ENCODE measurements around the gene STPG1. TPM values are rescaled to one million over a fixed set of nuclear protein-coding genes. Genes with fewer than 3 reads are reported as not detected.

STPG1 gene
- total and polyA plus RNA-seq, 4 donors: 8.1 to 13.1 (median 10.9) TPM

DNA sequence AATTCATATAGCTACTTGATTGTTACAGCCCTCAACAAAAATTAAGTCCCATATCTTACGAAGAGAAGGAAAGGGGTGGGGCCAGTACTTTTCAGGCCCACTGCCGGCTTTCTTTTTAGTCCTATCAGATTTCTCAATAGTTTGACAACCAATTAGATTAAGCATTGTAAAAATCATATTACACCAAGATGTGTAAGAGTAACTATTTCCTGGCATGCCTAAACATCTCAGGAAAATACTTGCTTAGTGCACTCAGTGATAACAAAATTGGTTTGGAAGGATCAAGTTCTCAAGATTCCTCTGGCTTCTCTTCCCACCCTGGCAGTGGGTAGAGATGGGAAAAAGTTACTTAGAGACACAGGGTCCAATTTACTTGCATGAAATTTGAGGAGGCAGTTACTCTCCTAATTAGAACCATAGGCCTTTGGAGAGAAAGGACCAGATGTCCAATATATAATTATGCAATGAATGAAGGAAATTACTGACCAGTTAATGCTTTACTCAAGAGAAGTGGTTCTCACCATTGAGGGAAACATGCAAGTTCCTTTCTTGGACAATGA is 30.1 kb downstream of the STPG1 start:
- no peaks in the 10 kb centered on the region for H3K9me3 ChIP-seq (ENCODE audit: control insufficient read depth, insufficient read depth, low read length)
- no CpG with 5 or more reads among the region's 2 CpGs for WGBS (ENCODE audit: insufficient coverage)
- no peaks in the 10 kb centered on the region for H3K27me3 ChIP-seq (ENCODE audit: control insufficient read depth, insufficient read depth, low read length)
- DNase-seq (ENCODE audit: low read depth in 4 of 6, low spot score in 6 of 6): no peak
- peaks cover 9% of the 10 kb centered on the region for H3K4me1 ChIP-seq (ENCODE audit: control insufficient read depth, insufficient read depth, low read length)
- H3K27ac ChIP-seq (ENCODE audit: low read depth, low read length): no peak overlapping the region
- no peaks in the 10 kb centered on the region for H3K36me3 ChIP-seq (ENCODE audit: control insufficient read depth, insufficient read depth, low read length)
- H3K4me3 ChIP-seq (ENCODE audit: low read depth, low read length): no peak overlapping the region

DNA sequence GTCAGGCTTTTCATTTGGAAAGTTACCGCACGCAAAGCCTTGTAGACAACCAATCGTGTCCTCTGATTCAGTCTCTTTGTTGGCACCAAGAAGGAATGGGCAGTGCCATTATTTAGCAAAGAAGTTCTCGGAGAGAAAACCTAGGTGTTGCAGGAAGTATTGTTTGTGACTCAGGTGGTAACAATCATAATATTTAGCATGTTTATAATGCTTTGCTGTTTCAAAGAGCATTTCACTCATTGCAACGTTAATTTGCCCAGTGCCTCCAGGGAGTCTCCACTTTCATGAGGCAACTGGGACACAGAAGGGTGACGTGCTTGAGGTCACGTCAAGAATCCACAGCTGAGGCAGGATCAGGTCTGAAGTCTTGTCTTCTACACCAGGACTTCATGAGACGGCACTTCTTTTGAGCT is 31.4 kb downstream of the STPG1 start:
- 94% methylated on average over 7 of the region's 8 CpGs for WGBS (ENCODE audit: insufficient coverage)
- no peak overlapping the region for H3K27ac ChIP-seq (ENCODE audit: low read depth, low read length)
- H3K9me3 ChIP-seq (ENCODE audit: control insufficient read depth, insufficient read depth, low read length): no peaks in the 10 kb centered on the region
- no peak for DNase-seq (ENCODE audit: low read depth in 4 of 6, low spot score in 6 of 6)
- no peaks in the 10 kb centered on the region for H3K27me3 ChIP-seq (ENCODE audit: control insufficient read depth, insufficient read depth, low read length)
- H3K36me3 ChIP-seq (ENCODE audit: control insufficient read depth, insufficient read depth, low read length): no peaks in the 10 kb centered on the region
- peaks cover 9% of the 10 kb centered on the region for H3K4me1 ChIP-seq (ENCODE audit: control insufficient read depth, insufficient read depth, low read length)
- H3K4me3 ChIP-seq (ENCODE audit: low read depth, low read length): no peak overlapping the region

DNA sequence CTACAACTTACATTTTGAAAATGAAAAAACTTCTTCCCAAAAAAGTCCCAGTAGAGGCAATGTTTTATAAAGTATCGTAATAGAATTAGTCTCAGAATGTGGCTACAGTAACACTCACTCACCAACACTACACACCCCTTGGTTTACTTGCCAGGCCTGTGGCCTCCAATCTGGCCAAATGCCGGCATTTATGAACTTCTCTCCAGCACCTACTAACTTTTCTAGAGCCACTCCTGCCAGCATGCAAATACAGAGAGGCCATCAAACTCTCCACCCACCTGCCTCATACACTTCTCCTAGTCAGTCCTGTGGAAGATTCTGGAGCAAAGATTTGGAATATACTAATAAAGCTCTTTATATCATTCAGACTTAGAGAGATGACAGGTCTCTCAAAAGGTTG is 32.3 kb downstream of the STPG1 start:
- Histone ChIP-seq H3K36me3 (ENCODE audit: control insufficient read depth, insufficient read depth, low read length) (no peaks in the 10 kb centered on the region), H3K4me3 (ENCODE audit: low read depth, low read length) (no peak overlapping the region), H3K27ac (ENCODE audit: low read depth, low read length) (no peak overlapping the region), H3K27me3 (ENCODE audit: control insufficient read depth, insufficient read depth, low read length) (no peaks in the 10 kb centered on the region), H3K4me1 (ENCODE audit: control insufficient read depth, insufficient read depth, low read length) (peaks cover 2% of the 10 kb centered on the region), H3K9me3 (ENCODE audit: control insufficient read depth, insufficient read depth, low read length) (no peaks in the 10 kb centered on the region)
- 100% methylated on average over 1 of the region's 2 CpGs for WGBS (ENCODE audit: insufficient coverage)
- DNase-seq (ENCODE audit: low read depth in 4 of 6, low spot score in 6 of 6): no peak

DNA sequence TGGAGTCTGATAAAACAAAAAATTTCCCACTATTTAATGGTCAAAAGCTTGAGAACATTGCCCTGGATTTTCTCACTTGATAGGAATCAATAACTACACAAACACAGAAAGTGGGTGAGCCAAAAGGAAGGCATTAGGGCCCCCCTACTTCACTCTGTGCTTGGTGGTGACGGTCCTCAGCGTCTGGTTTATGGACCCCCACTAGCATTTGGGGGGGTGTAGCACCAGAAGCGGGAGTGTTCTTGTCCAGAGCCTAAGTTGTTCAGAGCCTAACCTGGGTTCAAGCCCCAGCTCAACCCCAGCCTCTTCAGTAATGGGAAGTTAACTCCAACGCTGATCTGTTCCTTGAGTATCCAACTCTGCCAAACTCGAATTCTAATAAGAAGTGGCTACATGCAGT is 33.1 kb downstream of the STPG1 start:
- Histone ChIP-seq H3K4me1 (ENCODE audit: control insufficient read depth, insufficient read depth, low read length) (no peaks in the 10 kb centered on the region), H3K9me3 (ENCODE audit: control insufficient read depth, insufficient read depth, low read length) (no peaks in the 10 kb centered on the region), H3K27ac (ENCODE audit: low read depth, low read length) (no peak overlapping the region), H3K27me3 (ENCODE audit: control insufficient read depth, insufficient read depth, low read length) (no peaks in the 10 kb centered on the region), H3K36me3 (ENCODE audit: control insufficient read depth, insufficient read depth, low read length) (no peaks in the 10 kb centered on the region), H3K4me3 (ENCODE audit: low read depth, low read length) (no peak overlapping the region)
- 83% methylated on average over 2 of the region's 5 CpGs for WGBS (ENCODE audit: insufficient coverage)
- DNase-seq (ENCODE audit: low read depth in 4 of 6, low spot score in 6 of 6): no peak

DNA sequence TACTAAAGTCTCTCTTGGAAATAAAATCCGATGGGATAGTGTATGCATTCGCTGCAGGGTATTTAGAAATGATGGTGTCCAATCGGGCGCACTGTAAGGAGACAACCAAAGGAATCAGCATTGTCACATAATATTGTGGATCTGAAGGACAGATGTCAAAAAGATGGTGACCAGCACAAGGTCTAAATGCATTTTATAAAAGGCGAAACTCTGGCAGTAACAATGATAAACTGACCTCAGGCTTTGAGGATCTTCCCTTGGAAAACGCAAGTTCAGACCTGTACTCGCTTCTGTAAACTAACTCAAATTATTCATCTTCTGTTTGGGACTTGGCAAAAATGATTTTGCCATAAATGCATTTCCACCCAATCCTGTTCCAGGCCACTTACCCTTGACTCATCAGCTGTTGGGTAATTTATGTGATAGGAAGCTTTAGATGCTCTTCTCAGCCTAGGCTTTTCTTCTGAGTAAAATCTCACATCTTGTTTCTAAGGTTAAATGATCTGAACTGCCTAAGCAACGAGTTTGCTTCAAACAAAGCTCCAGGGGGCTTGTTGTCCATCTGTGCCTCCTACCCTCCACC is 33.8 kb downstream of the STPG1 start:
- no peaks in the 10 kb centered on the region for H3K9me3 ChIP-seq (ENCODE audit: control insufficient read depth, insufficient read depth, low read length)
- no peak for DNase-seq (ENCODE audit: low read depth in 4 of 6, low spot score in 6 of 6)
- no peak overlapping the region for H3K27ac ChIP-seq (ENCODE audit: low read depth, low read length)
- no peaks in the 10 kb centered on the region for H3K27me3 ChIP-seq (ENCODE audit: control insufficient read depth, insufficient read depth, low read length)
- no peaks in the 10 kb centered on the region for H3K36me3 ChIP-seq (ENCODE audit: control insufficient read depth, insufficient read depth, low read length)
- H3K4me1 ChIP-seq (ENCODE audit: control insufficient read depth, insufficient read depth, low read length): no peaks in the 10 kb centered on the region
- H3K4me3 ChIP-seq (ENCODE audit: low read depth, low read length): no peak overlapping the region
- 82% methylated on average over 7 of the region's 8 CpGs for WGBS (ENCODE audit: insufficient coverage)

DNA sequence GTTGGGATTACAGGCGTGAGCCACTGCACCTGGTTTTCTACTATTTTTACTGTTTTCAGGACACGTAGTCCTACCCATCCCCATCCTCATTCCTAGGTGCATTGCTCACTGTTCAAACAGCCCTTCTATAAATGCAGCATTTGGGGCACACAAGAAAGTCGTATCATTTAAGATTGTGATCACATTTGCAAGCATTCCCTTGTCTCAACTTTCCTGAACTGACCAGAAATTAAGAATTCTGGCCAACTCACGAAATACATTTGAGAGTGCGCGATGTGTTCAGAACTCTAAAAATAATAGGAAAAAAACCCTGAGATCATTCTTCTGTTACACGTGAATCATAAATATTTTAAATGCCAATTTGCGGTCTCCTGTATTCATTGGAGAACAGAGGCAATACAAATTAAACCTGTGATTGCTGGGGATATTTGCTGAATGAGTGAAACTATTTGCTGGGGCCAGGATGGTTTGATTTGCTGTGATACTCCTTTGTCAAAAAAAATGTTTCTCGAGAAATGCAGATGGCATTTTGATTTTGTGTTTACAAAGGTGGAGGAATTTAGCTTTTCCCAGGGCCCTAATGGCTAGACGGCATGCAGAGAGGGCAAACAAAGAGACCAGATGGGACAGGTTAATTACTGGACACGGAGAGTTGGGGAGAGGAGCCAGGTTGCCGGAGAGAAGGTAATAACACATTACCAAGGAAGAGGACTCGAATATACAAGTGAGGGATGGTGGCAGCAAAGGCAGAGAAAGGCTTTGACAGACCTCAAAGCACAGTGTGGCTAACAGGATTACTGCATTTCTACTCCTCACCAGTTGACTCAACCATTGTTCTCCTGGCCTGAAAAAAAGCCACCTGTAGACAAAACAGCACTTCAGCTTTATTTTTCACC is 38.4 kb downstream of the STPG1 start:
- peaks cover 3% of the 10 kb centered on the region for H3K36me3 ChIP-seq (ENCODE audit: control insufficient read depth, insufficient read depth, low read length)
- no peaks in the 10 kb centered on the region for H3K4me1 ChIP-seq (ENCODE audit: control insufficient read depth, insufficient read depth, low read length)
- no peaks in the 10 kb centered on the region for H3K9me3 ChIP-seq (ENCODE audit: control insufficient read depth, insufficient read depth, low read length)
- no peak overlapping the region for H3K4me3 ChIP-seq (ENCODE audit: low read depth, low read length)
- 61% methylated on average over 12 of the region's 13 CpGs for WGBS (ENCODE audit: insufficient coverage)
- no peak overlapping the region for H3K27ac ChIP-seq (ENCODE audit: low read depth, low read length)
- H3K27me3 ChIP-seq (ENCODE audit: control insufficient read depth, insufficient read depth, low read length): no peaks in the 10 kb centered on the region
- DNase-seq (ENCODE audit: low read depth in 4 of 6, low spot score in 6 of 6): peak in 1 of 6 donors; percentile 32

DNA sequence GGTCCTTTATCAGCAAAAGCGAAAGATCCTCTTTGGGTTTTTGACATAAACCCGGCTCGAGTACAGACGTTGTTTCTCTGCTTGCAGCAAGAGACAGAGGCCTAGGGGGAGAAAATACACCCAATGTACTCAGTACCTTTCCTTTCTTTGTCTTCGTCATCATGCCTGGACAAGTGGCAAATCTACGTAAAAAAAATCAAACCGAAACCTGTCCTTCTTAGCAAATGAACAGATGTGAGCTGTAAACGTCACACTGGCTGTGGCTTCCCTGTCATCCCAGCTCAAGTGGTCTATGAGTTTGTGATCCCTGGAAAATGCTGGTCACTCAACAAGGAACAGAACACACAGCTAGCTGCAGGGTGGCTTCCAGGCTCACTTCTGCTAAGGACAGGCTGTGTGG is 39.9 kb downstream of the STPG1 start:
- H3K4me3 ChIP-seq (ENCODE audit: low read depth, low read length): no peak overlapping the region
- no peak for DNase-seq (ENCODE audit: low read depth in 4 of 6, low spot score in 6 of 6)
- H3K27ac ChIP-seq (ENCODE audit: low read depth, low read length): no peak overlapping the region
- no peaks in the 10 kb centered on the region for H3K4me1 ChIP-seq (ENCODE audit: control insufficient read depth, insufficient read depth, low read length)
- H3K9me3 ChIP-seq (ENCODE audit: control insufficient read depth, insufficient read depth, low read length): no peaks in the 10 kb centered on the region
- H3K36me3 ChIP-seq (ENCODE audit: control insufficient read depth, insufficient read depth, low read length): peaks cover 3% of the 10 kb centered on the region
- WGBS (ENCODE audit: insufficient coverage): 92% methylated on average over 7 of the region's 8 CpGs
- H3K27me3 ChIP-seq (ENCODE audit: control insufficient read depth, insufficient read depth, low read length): no peaks in the 10 kb centered on the region

DNA sequence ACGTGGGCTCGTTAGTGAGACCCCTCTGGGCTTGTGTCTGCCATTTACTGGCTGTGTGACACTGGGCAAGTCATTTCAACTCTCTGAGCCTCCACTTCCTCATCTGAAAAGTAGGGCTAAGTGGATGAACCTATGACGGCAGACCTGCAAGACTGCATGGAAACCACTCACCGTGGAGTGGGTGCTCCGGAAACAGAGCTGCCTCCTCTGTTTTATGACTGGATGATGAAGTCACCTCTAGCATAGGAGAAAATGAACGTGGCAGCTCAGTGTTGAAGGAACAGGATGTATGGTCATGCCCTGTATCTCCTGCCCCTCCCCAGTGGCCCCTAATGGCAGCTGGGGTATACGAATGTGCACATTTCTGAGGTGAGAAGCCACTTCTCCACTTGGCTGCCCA is 40.5 kb downstream of the STPG1 start:
- DNase-seq (ENCODE audit: low read depth in 4 of 6, low spot score in 6 of 6): no peak
- Histone ChIP-seq H3K36me3 (ENCODE audit: control insufficient read depth, insufficient read depth, low read length) (peaks cover 3% of the 10 kb centered on the region), H3K4me3 (ENCODE audit: low read depth, low read length) (no peak overlapping the region), H3K27ac (ENCODE audit: low read depth, low read length) (no peak overlapping the region), H3K9me3 (ENCODE audit: control insufficient read depth, insufficient read depth, low read length) (no peaks in the 10 kb centered on the region), H3K4me1 (ENCODE audit: control insufficient read depth, insufficient read depth, low read length) (no peaks in the 10 kb centered on the region), H3K27me3 (ENCODE audit: control insufficient read depth, insufficient read depth, low read length) (no peaks in the 10 kb centered on the region)
- 92% methylated on average over 6 of the region's 7 CpGs for WGBS (ENCODE audit: insufficient coverage)

DNA sequence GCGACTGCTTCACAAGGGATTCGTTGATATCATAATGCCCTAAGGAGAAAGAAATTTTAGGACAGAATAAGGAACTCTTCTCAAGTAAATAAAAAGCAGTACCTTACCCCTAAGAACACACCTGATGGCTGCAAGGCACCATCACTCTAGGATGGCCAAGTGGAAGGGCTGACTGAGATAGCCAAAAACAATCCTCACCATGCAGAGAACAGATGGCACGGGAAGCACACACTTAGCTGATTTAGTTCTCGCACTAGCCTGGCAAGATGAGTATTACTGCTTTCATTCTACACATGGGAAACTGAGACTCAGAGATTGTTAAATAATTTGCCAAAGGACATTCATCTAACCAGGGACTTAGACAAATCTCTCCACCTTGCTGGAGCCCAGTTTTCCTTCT is 43.8 kb downstream of the STPG1 start:
- H3K4me3 ChIP-seq (ENCODE audit: low read depth, low read length): no peak overlapping the region
- H3K27ac ChIP-seq (ENCODE audit: low read depth, low read length): no peak overlapping the region
- H3K27me3 ChIP-seq (ENCODE audit: control insufficient read depth, insufficient read depth, low read length): no peaks in the 10 kb centered on the region
- H3K4me1 ChIP-seq (ENCODE audit: control insufficient read depth, insufficient read depth, low read length): peaks cover 8% of the 10 kb centered on the region
- 100% methylated on average over 1 of the region's 4 CpGs for WGBS (ENCODE audit: insufficient coverage)
- no peaks in the 10 kb centered on the region for H3K9me3 ChIP-seq (ENCODE audit: control insufficient read depth, insufficient read depth, low read length)
- DNase-seq (ENCODE audit: low read depth in 4 of 6, low spot score in 6 of 6): no peak
- peaks cover 3% of the 10 kb centered on the region for H3K36me3 ChIP-seq (ENCODE audit: control insufficient read depth, insufficient read depth, low read length)

DNA sequence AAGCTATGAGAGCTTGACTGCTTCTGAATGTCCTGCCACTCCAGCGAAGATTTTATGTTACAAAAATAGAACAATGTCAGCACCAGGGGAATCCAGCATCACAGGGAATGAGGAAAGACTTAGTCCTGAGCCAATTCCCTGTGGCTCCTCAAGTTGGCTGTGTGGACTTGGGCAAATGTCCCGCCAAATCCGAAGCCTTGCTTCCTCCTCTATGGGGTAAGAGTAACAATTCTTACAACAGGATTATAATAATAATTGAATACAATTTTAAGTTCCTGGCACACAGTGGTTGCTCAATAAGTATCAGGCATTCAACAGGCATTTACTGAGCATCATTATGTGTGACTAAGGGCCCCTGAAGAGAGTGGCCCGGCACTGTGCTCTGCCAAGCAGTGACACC is 44.4 kb downstream of the STPG1 start:
- Histone ChIP-seq H3K9me3 (ENCODE audit: control insufficient read depth, insufficient read depth, low read length) (no peaks in the 10 kb centered on the region), H3K4me1 (ENCODE audit: control insufficient read depth, insufficient read depth, low read length) (peaks cover 14% of the 10 kb centered on the region), H3K27ac (ENCODE audit: low read depth, low read length) (no peak overlapping the region), H3K4me3 (ENCODE audit: low read depth, low read length) (no peak overlapping the region), H3K27me3 (ENCODE audit: control insufficient read depth, insufficient read depth, low read length) (no peaks in the 10 kb centered on the region), H3K36me3 (ENCODE audit: control insufficient read depth, insufficient read depth, low read length) (peaks cover 3% of the 10 kb centered on the region)
- DNase-seq (ENCODE audit: low read depth in 4 of 6, low spot score in 6 of 6): no peak
- WGBS (ENCODE audit: insufficient coverage): 50% methylated on average over 1 of the region's 4 CpGs
